Measurements from ENCODE around the gene NOTCH3. TPM values are rescaled to one million over a fixed set of nuclear protein-coding genes. Genes with fewer than 3 reads are reported as not detected.

Gene NOTCH3
- total RNA-seq, 1 donor from 2014 or later = 162 TPM

DNA sequence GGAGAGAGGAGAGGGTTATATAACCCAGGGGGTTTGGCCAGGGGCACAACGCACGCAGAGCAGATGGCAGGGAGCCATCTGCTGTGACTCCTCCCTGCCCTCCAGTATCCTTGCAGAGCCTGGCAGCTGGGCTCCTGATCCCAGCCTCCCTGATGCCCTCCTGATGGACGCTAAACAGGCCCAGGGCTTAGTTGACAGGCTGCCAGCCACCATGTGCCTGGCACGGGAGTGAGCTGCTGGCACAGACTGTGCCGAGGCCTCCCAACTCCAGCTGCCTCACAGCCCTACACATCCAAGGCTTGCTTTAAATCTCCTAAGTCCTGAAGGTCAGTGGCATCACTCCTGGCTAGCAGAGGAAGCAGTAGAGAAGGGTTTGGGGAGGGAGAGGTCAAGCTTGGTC, 76.9 kb downstream of the NOTCH3 start:
- H3K9me3 Mint-ChIP-seq (ENCODE audit: unreplicated experiment) = no peaks in the 10 kb centered on the region
- peaks cover 7% of the 10 kb centered on the region for H4K20me1 ChIP-seq (ENCODE audit: insufficient read depth, low read length)
- H3K4me1 Mint-ChIP-seq (ENCODE audit: low read depth, unreplicated experiment) = peaks cover 4% of the 10 kb centered on the region
- peaks cover under 1% of the 10 kb centered on the region for H3K36me3 ChIP-seq (ENCODE audit: insufficient read depth, low read length)
- no peak overlapping the region for H3K27ac ChIP-seq (ENCODE audit: low read depth, low read length)
- FAIRE-seq (no peak), DNase-seq (ENCODE audit: low read depth) (no peak)
- no peaks in the 10 kb centered on the region for H3K9me3 ChIP-seq (ENCODE audit: insufficient read depth, low read depth, low read length)
- peak overlapping the region; percentile 88 for H3K9ac ChIP-seq (ENCODE audit: low read length)
- peaks cover 1% of the 10 kb centered on the region for H3K27me3 Mint-ChIP-seq (ENCODE audit: low read depth, unreplicated experiment)
- TF ChIP-seq EZH2 (IDR thresholded peaks at IDR 0.05; ENCODE audit: insufficient read depth, low read length) = no peak
- TF ChIP-seq, protein P1, sequence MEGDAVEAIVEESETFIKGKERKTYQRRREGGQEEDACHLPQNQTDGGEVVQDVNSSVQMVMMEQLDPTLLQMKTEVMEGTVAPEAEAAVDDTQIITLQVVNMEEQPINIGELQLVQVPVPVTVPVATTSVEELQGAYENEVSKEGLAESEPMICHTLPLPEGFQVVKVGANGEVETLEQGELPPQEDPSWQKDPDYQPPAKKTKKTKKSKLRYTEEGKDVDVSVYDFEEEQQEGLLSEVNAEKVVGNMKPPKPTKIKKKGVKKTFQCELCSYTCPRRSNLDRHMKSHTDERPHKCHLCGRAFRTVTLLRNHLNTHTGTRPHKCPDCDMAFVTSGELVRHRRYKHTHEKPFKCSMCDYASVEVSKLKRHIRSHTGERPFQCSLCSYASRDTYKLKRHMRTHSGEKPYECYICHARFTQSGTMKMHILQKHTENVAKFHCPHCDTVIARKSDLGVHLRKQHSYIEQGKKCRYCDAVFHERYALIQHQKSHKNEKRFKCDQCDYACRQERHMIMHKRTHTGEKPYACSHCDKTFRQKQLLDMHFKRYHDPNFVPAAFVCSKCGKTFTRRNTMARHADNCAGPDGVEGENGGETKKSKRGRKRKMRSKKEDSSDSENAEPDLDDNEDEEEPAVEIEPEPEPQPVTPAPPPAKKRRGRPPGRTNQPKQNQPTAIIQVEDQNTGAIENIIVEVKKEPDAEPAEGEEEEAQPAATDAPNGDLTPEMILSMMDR (IDR thresholded peaks at IDR 0.05; ENCODE audit: insufficient read depth, low read depth, low read length) = no peak
- peaks cover 15% of the 10 kb centered on the region for H3K4me1 ChIP-seq (ENCODE audit: insufficient read depth, low read length)
- H3K4me2 ChIP-seq (ENCODE audit: low read length) = peak overlapping the region; percentile 98
- no peak overlapping the region for H2AFZ ChIP-seq (ENCODE audit: low read depth, low read length)
- peaks cover 20% of the 10 kb centered on the region for H3K79me2 ChIP-seq (ENCODE audit: insufficient read depth, low read length)
- peaks cover 16% of the 10 kb centered on the region for H3K36me3 Mint-ChIP-seq (ENCODE audit: low read depth, unreplicated experiment)
- H3K4me3 ChIP-seq (ENCODE audit: insufficient read depth, low read depth, low read length) = no peak overlapping the region
- H3K27ac Mint-ChIP-seq (ENCODE audit: unreplicated experiment) = peak overlapping the region; percentile 41
- peak overlapping the region; percentile 98 for H3K4me3 Mint-ChIP-seq (ENCODE audit: unreplicated experiment)
- no peaks in the 10 kb centered on the region for H3K27me3 ChIP-seq (ENCODE audit: insufficient read depth, low read length)

- H4K20me1 ChIP-seq (ENCODE audit: insufficient read depth, low read length) = peaks cover 7% of the 10 kb centered on the region
- no peak overlapping the region for H3K9ac ChIP-seq (ENCODE audit: low read length)
- peaks cover 3% of the 10 kb centered on the region for H3K36me3 ChIP-seq (ENCODE audit: insufficient read depth, low read length)
- Mint-ChIP-seq H3K4me3 (ENCODE audit: unreplicated experiment) (no peak overlapping the region), H3K27ac (ENCODE audit: unreplicated experiment) (no peak overlapping the region), H3K9me3 (ENCODE audit: unreplicated experiment) (no peaks in the 10 kb centered on the region), H3K27me3 (ENCODE audit: low read depth, unreplicated experiment) (no peaks in the 10 kb centered on the region), H3K36me3 (ENCODE audit: low read depth, unreplicated experiment) (peaks cover 22% of the 10 kb centered on the region), H3K4me1 (ENCODE audit: low read depth, unreplicated experiment) (peaks cover 4% of the 10 kb centered on the region)
- no peaks in the 10 kb centered on the region for H3K9me3 ChIP-seq (ENCODE audit: insufficient read depth, low read depth, low read length)
- DNase-seq (ENCODE audit: low read depth) (no peak), FAIRE-seq (no peak)
- H3K4me3 ChIP-seq (ENCODE audit: insufficient read depth, low read depth, low read length) = no peak overlapping the region
- H3K27ac ChIP-seq (ENCODE audit: low read depth, low read length) = no peak overlapping the region
- H3K79me2 ChIP-seq (ENCODE audit: insufficient read depth, low read length) = peaks cover 20% of the 10 kb centered on the region
- H2AFZ ChIP-seq (ENCODE audit: low read depth, low read length) = no peak overlapping the region
- TF ChIP-seq, protein P1 (IDR thresholded peaks at IDR 0.05; ENCODE audit: insufficient read depth, low read depth, low read length) = no peak
- TF ChIP-seq EZH2 (IDR thresholded peaks at IDR 0.05; ENCODE audit: insufficient read depth, low read length) = no peak
- no peaks in the 10 kb centered on the region for H3K27me3 ChIP-seq (ENCODE audit: insufficient read depth, low read length)
- peak overlapping the region; percentile 98 for H3K4me2 ChIP-seq (ENCODE audit: low read length)
- peaks cover 15% of the 10 kb centered on the region for H3K4me1 ChIP-seq (ENCODE audit: insufficient read depth, low read length)
Measured at GRCh38 chr19:15123031-15123890, 77.5 kb downstream of the NOTCH3 start.

Measured in astrocyte (in vitro differentiated cells and primary cell).